Renal cortical epithelial cell (primary cell): ENCODE results near the gene PCNX1. TPM values are rescaled to one million over a fixed set of nuclear protein-coding genes. Genes with fewer than 3 reads are reported as not detected.

ENCODE experiments used
- DNase-seq: peaks from one replicate; pipeline ENCODE4 v3.0.0-alpha.2; 2011; ENCODE audit warnings: low read depth
- total RNA-seq: library from RNA; depleted of rRNA; stranded (reverse); fragments of >200 nt; gene quantifications from 2 replicates; pipeline ENCODE4 v1.2.3, GENCODE V29; 2014

PCNX1 gene
- total RNA-seq, 1 donor from 2014 or later = 69.0 TPM

DNA sequence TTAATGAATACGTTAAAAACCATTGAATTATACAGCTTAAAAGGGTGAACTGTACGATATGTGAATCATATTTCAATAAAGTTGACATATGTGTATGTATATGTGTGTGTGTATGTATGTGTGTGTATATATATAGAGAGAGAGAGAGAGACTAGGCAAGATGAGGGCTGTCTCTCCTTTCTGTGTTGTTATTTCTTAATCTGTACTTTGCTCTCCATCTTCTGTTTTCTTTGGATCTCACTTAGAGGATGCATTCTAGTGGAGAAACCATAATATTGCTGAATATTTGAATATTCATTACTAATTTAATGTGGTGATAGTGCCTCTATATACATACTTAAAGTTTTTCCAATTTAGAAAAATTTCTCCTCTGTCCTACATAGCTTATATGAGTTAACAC is 50.5 kb downstream of the PCNX1 start:
- DNase-seq = no peak

- DNase-seq = no peak
Observed at GRCh38 chr14:70962935-70963334, 55.7 kb downstream of the PCNX1 start.

DNA sequence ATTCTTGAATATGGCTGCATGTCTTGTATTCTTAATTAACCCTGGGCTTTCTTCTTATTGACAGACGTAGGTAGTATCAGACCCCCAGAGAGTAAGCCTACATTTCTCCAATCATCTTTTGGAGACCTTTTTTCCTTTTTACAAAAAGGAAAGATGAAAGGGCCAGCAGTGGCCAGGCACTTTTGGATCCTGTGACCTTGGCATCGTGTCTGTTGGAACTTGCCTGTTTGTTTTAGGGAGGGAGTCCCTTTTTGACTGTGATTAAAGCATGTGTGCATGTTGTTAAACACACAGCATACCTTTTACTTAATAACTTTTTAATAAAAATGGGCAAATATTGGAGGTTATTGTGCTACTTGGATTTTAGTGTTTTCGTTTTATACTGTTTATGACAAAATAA is 57.2 kb downstream of the PCNX1 start:
- DNase-seq = no peak

- no peak for DNase-seq
Observed at GRCh38 chr14:70971560-70971959, 64.3 kb downstream of the PCNX1 start.

- peak; percentile 81 for DNase-seq
Observed at GRCh38 chr14:70972107-70972976, 65.1 kb downstream of the PCNX1 start.

GRCh38 chr14:70976591-70976990 is 69.3 kb downstream of the PCNX1 start:
- DNase-seq = no peak

- peak; percentile 33 for DNase-seq
Observed at GRCh38 chr14:70981000-70981952, 74.0 kb downstream of the PCNX1 start.

- DNase-seq = no peak
Observed at GRCh38 chr14:70982200-70982599, 74.9 kb downstream of the PCNX1 start.

GRCh38 chr14:70987041-70987440 is 79.8 kb downstream of the PCNX1 start:
- no peak for DNase-seq

DNA sequence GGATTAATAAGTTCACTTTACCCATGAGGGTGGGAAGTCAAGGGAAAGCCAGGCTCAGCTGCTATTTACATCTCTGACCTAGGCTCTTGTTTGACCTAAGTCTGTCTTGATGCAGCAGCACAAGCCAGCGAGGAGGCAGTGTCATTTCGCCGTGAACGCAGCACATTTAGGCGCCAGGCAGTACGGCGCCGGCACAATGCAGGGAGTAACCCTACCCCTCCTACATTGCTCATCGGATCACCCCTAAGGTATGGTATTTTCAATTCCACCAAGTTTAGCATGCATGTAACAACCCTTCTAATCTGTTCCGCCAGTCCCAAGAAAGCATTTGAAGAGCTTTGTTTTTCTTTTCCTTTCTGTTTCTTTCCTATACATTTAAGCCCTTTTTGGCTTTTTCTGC is 81.2 kb downstream of the PCNX1 start:
- DNase-seq = no peak

- no peak for DNase-seq
Observed at GRCh38 chr14:70993931-70994330, 86.7 kb downstream of the PCNX1 start.

DNA sequence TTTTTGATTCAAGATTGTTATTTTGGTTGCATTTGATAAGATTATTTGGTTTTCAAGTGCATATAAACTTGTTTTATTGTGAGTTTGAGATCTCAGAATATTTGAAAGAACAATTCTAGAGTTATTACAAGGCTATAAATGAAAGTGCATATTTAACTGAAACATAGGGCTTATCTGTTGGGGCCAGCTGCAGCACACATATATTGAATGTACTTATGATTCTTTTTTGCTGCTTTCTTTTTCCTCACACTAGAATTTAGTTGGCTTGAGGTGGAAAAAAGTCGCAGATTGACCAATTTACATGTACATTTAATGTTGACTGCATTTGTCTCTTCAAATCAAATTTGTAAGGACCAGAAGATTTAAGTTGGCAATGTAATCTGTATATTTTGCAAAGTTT is 88.0 kb downstream of the PCNX1 start:
- DNase-seq = no peak

GRCh38 chr14:70995671-70996070 is 88.4 kb downstream of the PCNX1 start:
- no peak for DNase-seq

DNA sequence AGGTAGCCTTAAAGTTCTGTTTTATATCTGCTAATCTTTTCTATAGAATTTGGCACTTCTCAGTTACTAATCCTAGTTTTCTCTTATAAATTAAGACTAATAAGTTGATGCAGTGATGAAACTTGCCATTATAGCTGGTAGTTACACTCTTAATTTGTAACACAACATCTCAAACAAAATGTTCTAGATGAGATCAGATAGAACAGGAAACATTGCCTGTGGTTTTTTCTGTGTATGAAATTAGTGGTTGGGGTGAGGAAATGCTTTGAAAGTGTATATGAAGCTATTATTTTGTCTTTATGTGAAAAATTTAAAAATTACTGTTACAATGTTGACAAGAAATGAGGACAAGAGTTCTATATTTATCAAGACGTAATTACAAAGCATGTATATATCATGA is 91.9 kb downstream of the PCNX1 start:
- DNase-seq = no peak

- DNase-seq = no peak
Observed at GRCh38 chr14:71000091-71000490, 92.8 kb downstream of the PCNX1 start.

- no peak for DNase-seq
Observed at GRCh38 chr14:71001742-71002141, 94.5 kb downstream of the PCNX1 start.

GRCh38 chr14:71003156-71003555 is 95.9 kb downstream of the PCNX1 start:
- no peak for DNase-seq

- no peak for DNase-seq
Observed at GRCh38 chr14:71004481-71004880, 97.2 kb downstream of the PCNX1 start.

GRCh38 chr14:71005076-71005475 is 97.8 kb downstream of the PCNX1 start:
- DNase-seq = no peak

DNA sequence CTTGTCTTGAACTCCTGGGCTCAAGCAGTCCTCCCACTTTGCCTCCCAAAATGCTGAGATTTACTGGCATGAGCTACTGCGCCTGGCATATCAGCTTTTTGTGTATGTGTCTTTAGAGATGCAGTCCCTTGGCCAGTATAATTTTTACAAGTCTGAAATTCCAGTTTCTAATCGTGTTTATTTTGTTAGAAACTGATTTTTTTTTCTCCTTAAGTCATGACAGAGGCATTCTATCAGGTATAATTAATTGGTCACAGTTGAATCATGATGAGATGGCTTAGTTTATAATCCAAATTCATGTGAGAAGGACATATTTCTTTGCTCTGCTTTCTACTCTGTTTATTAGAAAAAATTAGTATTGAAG is 98.9 kb downstream of the PCNX1 start:
- DNase-seq = no peak

GRCh38 chr14:71011479-71011878 is 104.2 kb downstream of the PCNX1 start:
- no peak for DNase-seq

GRCh38 chr14:71012888-71013287 is 105.6 kb downstream of the PCNX1 start:
- no peak for DNase-seq
